HL-60 (cell line): Measurements from ENCODE around the gene DYNC1LI1.

ENCODE experiments used
- DNase-seq, 2 experiments: peaks; one replicate each; pipeline ENCODE4 v3.0.0-alpha.2; 2010 to 2020; ENCODE audit warnings: low read depth in 1 of 2, low spot score in 1 of 2
- H3K27ac ChIP-seq: fragments of 250-450 bp; sonication (Bioruptor Pico); replicated peaks from 2 replicates; pipeline ENCODE4 v1.5.1; 2020; ENCODE audit warnings: mild to moderate bottlenecking, moderate library complexity
- H3K27me3 ChIP-seq: fragments of 250-450 bp; sonication (Bioruptor Pico); 2 replicates; pipeline ENCODE4 v1.5.1; 2021; ENCODE audit warnings: mild to moderate bottlenecking, moderate library complexity; ENCODE audit not compliant: insufficient read depth, poor library complexity, severe bottlenecking
- H3K4me3 ChIP-seq: replicated peaks from 2 replicates; pipeline ENCODE4 v1.5.1; 2011; ENCODE audit warnings: mild to moderate bottlenecking, control low read depth, low read length; ENCODE audit not compliant: insufficient read depth
- GABPA ChIP-seq: IDR thresholded peaks from 2 replicates; pipeline ENCODE4 v1.6.1; 2012; ENCODE audit warnings: low read depth
- POLR2AphosphoS5 ChIP-seq: IDR thresholded peaks from 2 replicates; pipeline ENCODE4 v1.6.1; 2012; ENCODE audit warnings: low read depth
- SPI1 ChIP-seq: IDR thresholded peaks from 2 replicates; pipeline ENCODE4 v1.6.1; 2012; ENCODE audit warnings: low read depth, mild to moderate bottlenecking, borderline replicate concordance
- TF ChIP-seq, protein P1 (sequence below): IDR thresholded peaks from 2 replicates; pipeline ENCODE4 v1.6.1; 2012; ENCODE audit warnings: low read depth; ENCODE audit not compliant: insufficient replicate concordance
- TF ChIP-seq, protein P2 (sequence below): IDR thresholded peaks from one replicate; pipeline ENCODE4 v1.5.1; 2011; ENCODE audit warnings: low read length, control low read depth, inconsistent platforms; ENCODE audit not compliant: insufficient read depth

DYNC1LI1 gene

DNA sequence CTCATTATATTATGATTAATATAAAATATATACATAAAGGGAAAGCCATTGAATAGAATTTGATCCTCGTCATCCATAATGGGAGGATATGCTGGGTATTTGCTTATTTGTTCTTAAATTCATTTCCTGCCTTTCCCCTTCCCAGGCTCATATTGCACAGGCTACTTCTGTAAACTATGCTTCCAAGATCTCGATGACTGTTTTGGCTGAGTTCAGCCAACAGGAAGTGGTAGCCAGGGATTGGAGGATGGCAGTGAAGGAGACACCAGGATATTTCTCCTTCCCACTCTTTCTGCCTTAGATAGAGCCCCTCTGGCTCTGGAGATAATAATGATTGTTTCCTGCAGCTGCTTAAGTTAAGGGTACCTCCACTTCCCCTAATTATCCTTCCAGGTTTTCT is 44.3 kb upstream of the DYNC1LI1 start:
- H3K27ac ChIP-seq: no peak overlapping the region
- DNase-seq: no peak
- no peak overlapping the region for H3K4me3 ChIP-seq
- TF ChIP-seq GABPA (no peak), SPI1 (no peak; the same call in 1 of the 2 replicates), POLR2AphosphoS5 (no peak)
- TF ChIP-seq, protein P1, sequence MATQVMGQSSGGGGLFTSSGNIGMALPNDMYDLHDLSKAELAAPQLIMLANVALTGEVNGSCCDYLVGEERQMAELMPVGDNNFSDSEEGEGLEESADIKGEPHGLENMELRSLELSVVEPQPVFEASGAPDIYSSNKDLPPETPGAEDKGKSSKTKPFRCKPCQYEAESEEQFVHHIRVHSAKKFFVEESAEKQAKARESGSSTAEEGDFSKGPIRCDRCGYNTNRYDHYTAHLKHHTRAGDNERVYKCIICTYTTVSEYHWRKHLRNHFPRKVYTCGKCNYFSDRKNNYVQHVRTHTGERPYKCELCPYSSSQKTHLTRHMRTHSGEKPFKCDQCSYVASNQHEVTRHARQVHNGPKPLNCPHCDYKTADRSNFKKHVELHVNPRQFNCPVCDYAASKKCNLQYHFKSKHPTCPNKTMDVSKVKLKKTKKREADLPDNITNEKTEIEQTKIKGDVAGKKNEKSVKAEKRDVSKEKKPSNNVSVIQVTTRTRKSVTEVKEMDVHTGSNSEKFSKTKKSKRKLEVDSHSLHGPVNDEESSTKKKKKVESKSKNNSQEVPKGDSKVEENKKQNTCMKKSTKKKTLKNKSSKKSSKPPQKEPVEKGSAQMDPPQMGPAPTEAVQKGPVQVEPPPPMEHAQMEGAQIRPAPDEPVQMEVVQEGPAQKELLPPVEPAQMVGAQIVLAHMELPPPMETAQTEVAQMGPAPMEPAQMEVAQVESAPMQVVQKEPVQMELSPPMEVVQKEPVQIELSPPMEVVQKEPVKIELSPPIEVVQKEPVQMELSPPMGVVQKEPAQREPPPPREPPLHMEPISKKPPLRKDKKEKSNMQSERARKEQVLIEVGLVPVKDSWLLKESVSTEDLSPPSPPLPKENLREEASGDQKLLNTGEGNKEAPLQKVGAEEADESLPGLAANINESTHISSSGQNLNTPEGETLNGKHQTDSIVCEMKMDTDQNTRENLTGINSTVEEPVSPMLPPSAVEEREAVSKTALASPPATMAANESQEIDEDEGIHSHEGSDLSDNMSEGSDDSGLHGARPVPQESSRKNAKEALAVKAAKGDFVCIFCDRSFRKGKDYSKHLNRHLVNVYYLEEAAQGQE: no peak
- TF ChIP-seq, protein P2, sequence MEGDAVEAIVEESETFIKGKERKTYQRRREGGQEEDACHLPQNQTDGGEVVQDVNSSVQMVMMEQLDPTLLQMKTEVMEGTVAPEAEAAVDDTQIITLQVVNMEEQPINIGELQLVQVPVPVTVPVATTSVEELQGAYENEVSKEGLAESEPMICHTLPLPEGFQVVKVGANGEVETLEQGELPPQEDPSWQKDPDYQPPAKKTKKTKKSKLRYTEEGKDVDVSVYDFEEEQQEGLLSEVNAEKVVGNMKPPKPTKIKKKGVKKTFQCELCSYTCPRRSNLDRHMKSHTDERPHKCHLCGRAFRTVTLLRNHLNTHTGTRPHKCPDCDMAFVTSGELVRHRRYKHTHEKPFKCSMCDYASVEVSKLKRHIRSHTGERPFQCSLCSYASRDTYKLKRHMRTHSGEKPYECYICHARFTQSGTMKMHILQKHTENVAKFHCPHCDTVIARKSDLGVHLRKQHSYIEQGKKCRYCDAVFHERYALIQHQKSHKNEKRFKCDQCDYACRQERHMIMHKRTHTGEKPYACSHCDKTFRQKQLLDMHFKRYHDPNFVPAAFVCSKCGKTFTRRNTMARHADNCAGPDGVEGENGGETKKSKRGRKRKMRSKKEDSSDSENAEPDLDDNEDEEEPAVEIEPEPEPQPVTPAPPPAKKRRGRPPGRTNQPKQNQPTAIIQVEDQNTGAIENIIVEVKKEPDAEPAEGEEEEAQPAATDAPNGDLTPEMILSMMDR: no peak
- H3K27me3 ChIP-seq: no peaks in the 10 kb centered on the region

DNA sequence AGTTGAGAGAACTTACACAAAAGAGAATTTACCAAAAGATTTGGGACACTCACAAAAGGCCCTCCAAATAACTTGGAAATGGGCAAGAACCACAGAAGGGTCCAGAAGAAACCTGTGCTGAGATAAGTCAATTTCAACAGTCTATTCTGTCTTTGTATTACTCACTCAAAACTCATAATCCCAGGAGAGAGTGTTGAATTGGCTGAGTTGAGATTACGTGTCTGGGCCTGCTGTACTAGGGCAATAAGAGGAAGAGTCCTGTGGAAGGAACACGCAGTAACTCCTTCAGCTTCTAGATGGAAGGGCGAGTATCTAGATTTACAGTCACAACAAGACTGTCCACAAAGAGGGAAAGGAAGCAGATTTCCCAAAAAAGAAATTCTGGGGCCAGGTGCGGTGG is 42.5 kb upstream of the DYNC1LI1 start:
- H3K27ac ChIP-seq: no peak overlapping the region
- H3K4me3 ChIP-seq: no peak overlapping the region
- DNase-seq: no peak
- no peak for TF ChIP-seq POLR2AphosphoS5
- no peak for TF ChIP-seq SPI1
- TF ChIP-seq, protein P1: no peak
- TF ChIP-seq, protein P2: no peak
- TF ChIP-seq GABPA: no peak
- no peaks in the 10 kb centered on the region for H3K27me3 ChIP-seq

DNA sequence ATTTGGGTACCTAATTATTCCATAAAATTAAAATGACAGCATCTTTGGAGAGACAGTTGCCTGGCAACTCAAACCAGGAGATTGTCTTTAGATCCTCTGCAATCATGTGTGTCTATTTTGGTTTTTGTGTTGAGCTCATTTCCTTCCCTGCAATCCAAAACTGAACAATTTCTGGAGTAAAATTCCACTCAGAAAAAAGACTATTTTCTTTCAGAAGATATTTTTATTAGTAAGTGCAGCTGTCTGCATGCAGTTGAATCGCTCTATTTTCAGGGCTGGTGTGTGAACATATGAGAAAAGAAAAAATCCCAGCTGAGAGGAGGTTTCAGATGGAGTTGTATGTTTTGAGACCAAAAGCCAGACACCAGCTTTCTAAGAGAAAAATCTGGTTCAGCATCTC is 41.9 kb upstream of the DYNC1LI1 start:
- TF ChIP-seq SPI1 (no peak), POLR2AphosphoS5 (no peak), GABPA (no peak)
- TF ChIP-seq, protein P1: no peak
- TF ChIP-seq, protein P2: no peak
- H3K27ac ChIP-seq: no peak overlapping the region
- no peak for DNase-seq
- H3K27me3 ChIP-seq: no peaks in the 10 kb centered on the region
- no peak overlapping the region for H3K4me3 ChIP-seq
